HepG2 (cell line): ENCODE results near the gene FAM229A. TPM values are rescaled to one million over a fixed set of nuclear protein-coding genes. Genes with fewer than 3 reads are reported as not detected.

Experiments
- CEBPB ChIP-seq: IDR thresholded peaks from 2 replicates; pipeline ENCODE4 v1.6.1; 2011; ENCODE audit warnings: low read depth, low read length, improper control_type of control experiment, borderline replicate concordance
- CREBL2 ChIP-seq: sonication (generic); formaldehyde crosslinking; IDR thresholded peaks from 2 replicates; pipeline ENCODE4 v1.8.1; 2023; ENCODE audit warnings: missing genetic modification reagents, mild to moderate bottlenecking, borderline replicate concordance
- IKZF1 ChIP-seq: fragments of 450-650 bp; IDR thresholded peaks from 2 replicates; pipeline ENCODE4 v1.7.1; 2016
- KLF6 ChIP-seq: IDR thresholded peaks from 2 replicates; pipeline ENCODE4 v1.8.0; 2016; ENCODE audit warnings: missing biosample characterization, missing genetic modification reagents
- NFKBIZ ChIP-seq: IDR thresholded peaks from 2 replicates; pipeline ENCODE4 v1.6.1; 2018; ENCODE audit warnings: missing genetic modification reagents, missing compliant biosample characterization
- NFRKB ChIP-seq: fragments of 450-650 bp; IDR thresholded peaks from 2 replicates; pipeline ENCODE4 v1.6.1; 2017
- SALL1 ChIP-seq: sonication (generic); formaldehyde crosslinking; IDR thresholded peaks from 2 replicates; pipeline ENCODE4 v1.8.0; 2022; ENCODE audit warnings: mild to moderate bottlenecking, missing genetic modification reagents
- SNAPC4 ChIP-seq: sonication (generic); formaldehyde crosslinking; IDR thresholded peaks from 2 replicates; pipeline ENCODE4 v1.4.0; 2020; ENCODE audit warnings: mild to moderate bottlenecking, missing genetic modification reagents
- SP4 ChIP-seq: sonication (generic); formaldehyde crosslinking; IDR thresholded peaks from 2 replicates; pipeline ENCODE4 v1.8.1; 2023; ENCODE audit warnings: mild to moderate bottlenecking, missing genetic modification reagents
- ZBTB7B ChIP-seq: sonication (generic); formaldehyde crosslinking; IDR thresholded peaks from 2 replicates; pipeline ENCODE4 v1.4.0; 2020; ENCODE audit warnings: missing genetic modification reagents
- ZHX2 ChIP-seq, 2 experiments: sonication (generic) in 1 of 2; formaldehyde crosslinking in 1 of 2; IDR thresholded peaks; 2 replicates each; pipeline versions ENCODE4 v1.6.1 to v1.9.0; 2014 to 2022; ENCODE audit warnings: antibody characterized with exemption in 1 of 2, borderline replicate concordance in 1 of 2, inconsistent platforms in 1 of 2, low read depth in 1 of 2, missing genetic modification reagents in 1 of 2
- ZNF362 ChIP-seq: sonication (generic); formaldehyde crosslinking; IDR thresholded peaks from 2 replicates; pipeline ENCODE4 v1.4.0; 2020; ENCODE audit warnings: missing genetic modification reagents, mild to moderate bottlenecking, borderline replicate concordance
- ZNF441 ChIP-seq: sonication (generic); formaldehyde crosslinking; IDR thresholded peaks from 2 replicates; pipeline ENCODE4 v1.7.0; 2021; ENCODE audit warnings: missing genetic modification reagents, borderline replicate concordance
- ZNF737 ChIP-seq: sonication (generic); formaldehyde crosslinking; IDR thresholded peaks from 2 replicates; pipeline ENCODE4 v1.5.0; 2020; ENCODE audit warnings: missing genetic modification reagents, mild to moderate bottlenecking, borderline replicate concordance
- polyA plus RNA-seq, 8 experiments: library from polyadenylated mRNA; depleted of rRNA in 3 of 8; stranded (reverse) in 7 of 8; unstranded in 1 of 8; fragments of >200 nt; fragmentation: Illumina TruSeq in 4 of 8; extraction: Trizol in 4 of 8; gene quantifications; 2 replicates each; pipeline versions ENCODE4 v1.2.1 to v1.2.3, GENCODE V29; 2011 to 2016; ENCODE audit warnings: low read depth in 4 of 8, missing spikeins in 1 of 8, mixed read lengths in 1 of 8; ENCODE audit not compliant: insufficient read depth in 1 of 8
- total RNA-seq, 5 experiments: library from RNA; depleted of rRNA; stranded (reverse); fragments of >200 nt; fragmentation: Illumina TruSeq; extraction: Trizol; gene quantifications; 2 replicates each; pipeline ENCODE4 v1.2.3, GENCODE V29; 2016; ENCODE audit warnings: low read depth in 1 of 5
- TF ChIP-seq, protein P1 (sequence below): sonication (generic); formaldehyde crosslinking; IDR thresholded peaks from 2 replicates; pipeline ENCODE4 v1.4.0; 2020; ENCODE audit warnings: mild to moderate bottlenecking, missing genetic modification reagents

FAM229A gene
- total and polyA plus RNA-seq, 2 of the 13 experiments (the other 11 are each of a cell fraction or from before 2014, with no cell fraction given) = 3.2 to 17.6 TPM

DNA sequence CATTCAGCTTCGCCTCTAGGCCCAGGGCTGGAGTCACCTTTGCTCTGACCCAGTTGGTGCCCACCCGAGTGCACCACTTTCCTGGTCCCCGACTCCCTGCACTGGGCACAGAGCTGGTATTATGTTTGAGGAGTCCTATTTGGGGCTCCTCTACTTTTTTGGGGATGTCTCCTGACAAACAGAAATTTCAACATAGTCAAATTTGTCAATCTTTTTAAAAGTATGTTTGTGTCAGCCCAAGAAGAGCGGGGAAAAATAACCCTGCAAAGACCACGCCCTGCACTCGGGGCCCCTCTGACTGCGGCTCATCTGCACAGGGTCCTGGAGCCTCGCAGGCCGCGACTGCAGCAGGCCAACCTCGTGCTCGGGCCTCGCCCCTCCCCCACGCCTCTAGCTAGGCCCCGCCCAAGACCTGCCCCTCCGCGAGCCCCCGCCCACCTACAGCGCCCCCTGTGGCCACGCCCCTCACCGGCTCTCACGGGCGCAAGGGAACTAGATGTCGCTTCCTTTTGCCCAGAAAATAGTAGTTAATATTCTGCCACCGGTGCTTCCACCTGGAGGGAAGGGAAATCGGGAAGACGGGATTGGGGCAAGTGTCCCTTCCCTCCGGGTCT is 11.4 kb downstream of the FAM229A start (continued):
- TF ChIP-seq ZHX2 (IDR thresholded peaks at IDR 0.05; ENCODE audit: low read depth) (no peak), ZHX2 (CRISPR knock-in tag; IDR thresholded peaks at IDR 0.05; ENCODE audit: borderline replicate concordance) (no peak), ZNF362 (CRISPR knock-in tag) (no peak), ZNF737 (CRISPR knock-in tag) (no peak), CEBPB (no peak), NFKBIZ (peak; percentile 61), CREBL2 (no peak; the same call in 1 of the 2 replicates), SALL1 (CRISPR knock-in tag) (peak; percentile 61), IKZF1 (no peak), KLF6 (CRISPR knock-in tag) (0 out of 2 replicates have a peak, but pooled peaks have one; percentile 7), SNAPC4 (CRISPR knock-in tag) (no peak), SP4 (CRISPR knock-in tag) (peak; percentile 91), ZBTB7B (CRISPR knock-in tag) (no peak; the same call in 1 of the 2 replicates), NFRKB (no peak), ZNF441 (CRISPR knock-in tag) (0 out of 2 replicates have a peak, but pooled peaks have one; percentile 36)
- TF ChIP-seq, protein P1, sequence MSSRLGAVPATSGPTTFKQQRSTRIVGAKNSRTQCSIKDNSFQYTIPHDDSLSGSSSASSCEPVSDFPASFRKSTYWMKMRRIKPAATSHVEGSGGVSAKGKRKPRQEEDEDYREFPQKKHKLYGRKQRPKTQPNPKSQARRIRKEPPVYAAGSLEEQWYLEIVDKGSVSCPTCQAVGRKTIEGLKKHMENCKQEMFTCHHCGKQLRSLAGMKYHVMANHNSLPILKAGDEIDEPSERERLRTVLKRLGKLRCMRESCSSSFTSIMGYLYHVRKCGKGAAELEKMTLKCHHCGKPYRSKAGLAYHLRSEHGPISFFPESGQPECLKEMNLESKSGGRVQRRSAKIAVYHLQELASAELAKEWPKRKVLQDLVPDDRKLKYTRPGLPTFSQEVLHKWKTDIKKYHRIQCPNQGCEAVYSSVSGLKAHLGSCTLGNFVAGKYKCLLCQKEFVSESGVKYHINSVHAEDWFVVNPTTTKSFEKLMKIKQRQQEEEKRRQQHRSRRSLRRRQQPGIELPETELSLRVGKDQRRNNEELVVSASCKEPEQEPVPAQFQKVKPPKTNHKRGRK (CRISPR knock-in tag) = no peak
